DMS114 treated with DMSO at 0.1 percent for 48 hours (cell line): ENCODE measurements around the gene PLEK2.
"Not testable (repeated sequence)": the region's sequence is repeated elsewhere in the genome, so short reads cannot be mapped to it uniquely, and the experiment has no call there.

Experiments
- DNase-seq: peaks from one replicate; lab custom pipeline; 2025; ENCODE audit not compliant: unreplicated experiment; lab: John Stamatoyannopoulos, UW

The PLEK2 gene

GRCh38 chr14:67411820-67412421, at the start of gene PLEK2:
TSS of gene PLEK2 (minus strand) at chr14:67412165. CDS start at chr14:67412059, 106 bp downstream.
- DNase-seq, result no peak

- DNase-seq, result no peak
Observed at GRCh38 chr14:67461341-67461985, 49.5 kb upstream of the PLEK2 start.

- no peak for DNase-seq
Observed at GRCh38 chr14:67459336-67459735, 47.4 kb upstream of the PLEK2 start.

- no peak for DNase-seq
Observed at GRCh38 chr14:67457782-67458181, 45.8 kb upstream of the PLEK2 start.

- no peak for DNase-seq
Observed at GRCh38 chr14:67456732-67457131, 44.8 kb upstream of the PLEK2 start.

GRCh38 chr14:67453575-67454300, 41.8 kb upstream of the PLEK2 start:
- DNase-seq, result no peak

GRCh38 chr14:67451667-67452066, 39.7 kb upstream of the PLEK2 start:
- not testable (repeated sequence) for DNase-seq

GRCh38 chr14:67449096-67449495, 37.1 kb upstream of the PLEK2 start:
- no peak for DNase-seq

- DNase-seq, result no peak
Observed at GRCh38 chr14:67447033-67447381, 35.0 kb upstream of the PLEK2 start.

GRCh38 chr14:67446371-67447032, 34.5 kb upstream of the PLEK2 start:
- no peak for DNase-seq

GRCh38 chr14:67444395-67444794, 32.4 kb upstream of the PLEK2 start:
- DNase-seq, result no peak

GRCh38 chr14:67442139-67442906, 30.4 kb upstream of the PLEK2 start:
- DNase-seq, result no peak

- no peak for DNase-seq
Observed at GRCh38 chr14:67441672-67442071, 29.7 kb upstream of the PLEK2 start.

GRCh38 chr14:67441256-67441655, 29.3 kb upstream of the PLEK2 start:
- no peak for DNase-seq

GRCh38 chr14:67440513-67440912, 28.5 kb upstream of the PLEK2 start:
- no peak for DNase-seq

GRCh38 chr14:67438969-67439368, 27.0 kb upstream of the PLEK2 start:
- no peak for DNase-seq

GRCh38 chr14:67436006-67436866, 24.3 kb upstream of the PLEK2 start:
- DNase-seq, result no peak

- DNase-seq, result no peak
Observed at GRCh38 chr14:67435603-67436002, 23.6 kb upstream of the PLEK2 start.

GRCh38 chr14:67432050-67432564, 20.1 kb upstream of the PLEK2 start:
- no peak for DNase-seq
